ENCODE results near the gene LGR5. TPM values are rescaled to one million over a fixed set of nuclear protein-coding genes. Genes with fewer than 3 reads are reported as not detected.

Gene LGR5
- total and polyA plus RNA-seq, 9 of the 15 experiments (the other 6 are each of a cell fraction or from before 2014, with no cell fraction given), result not detected

DNA sequence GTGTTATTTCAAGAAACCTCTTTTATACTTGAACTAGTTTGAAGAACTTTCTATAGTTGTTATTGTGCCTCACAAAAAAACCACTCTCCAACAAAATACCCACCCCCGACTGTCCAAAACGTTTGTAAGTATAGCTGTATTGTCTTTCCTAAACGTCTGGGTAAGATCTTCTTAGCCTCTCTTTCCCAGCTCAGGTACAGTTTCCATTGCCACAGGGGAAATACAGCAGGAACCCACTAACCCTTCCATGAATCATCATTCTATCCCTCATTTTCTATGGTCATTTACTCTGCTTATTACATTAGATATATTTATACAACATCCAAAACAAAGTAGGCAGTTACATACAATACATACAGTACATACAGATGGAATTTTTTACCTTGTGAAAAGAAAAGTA, 153.2 kb downstream of the LGR5 start:
- CTCF ChIA-PET (ENCODE audit: low intra/inter-chr PET ratio), result no interaction called here
- H3K9ac ChIP-seq (ENCODE audit: insufficient read depth in 1 of 2, low read depth in 2 of 2, low read length in 2 of 2), result no peak overlapping the region
- POLR2A ChIA-PET, result no interaction called here
- H3K9me3 ChIP-seq (replicated peaks; ENCODE audit: control insufficient read depth, insufficient read depth, low read depth, low read length), result no peaks in the 10 kb centered on the region
- peak overlapping the region; percentile 65 for H2AFZ ChIP-seq (ENCODE audit: low read depth, low read length)
- no peaks in the 10 kb centered on the region for H3K9me1 ChIP-seq (ENCODE audit: control insufficient read depth, insufficient read depth, low read length)
- no peak overlapping the region for H3K27ac ChIP-seq (ENCODE audit: extremely low read depth, low read depth, low read length)
- no peak overlapping the region for H3K4me2 ChIP-seq (ENCODE audit: insufficient read depth, low read length)
- FAIRE-seq, result no peak
- intact Hi-C loops (cut with micrococcal nuclease), result no loop called here
- H4K20me1 ChIP-seq (replicated peaks; ENCODE audit: control insufficient read depth, insufficient read depth, low read length), result no peaks in the 10 kb centered on the region
- in situ Hi-C loops (cut with MboI), result no loop called here
- DNase-seq (ENCODE audit: extremely low read depth in 1 of 4, low spot score in 3 of 4), result no peak
- no peak for ATAC-seq
- no peak overlapping the region for H3K4me3 ChIP-seq
- no TSS peak for BruUV-seq (replicated peaks)
- peaks cover 2 to 13% of the 10 kb centered on the region in 2 experiments; a peak in 3 of 5 replicates for H3K4me1 ChIP-seq (replicated peaks in 1 of 2; ENCODE audit: control insufficient read depth in 2 of 2, insufficient read depth in 2 of 2, low read length in 2 of 2)
- no peaks in the 10 kb centered on the region for H3K79me2 ChIP-seq (ENCODE audit: control insufficient read depth, insufficient read depth, low read length)
- 21% methylated on average over 3 of the region's 3 CpGs for WGBS (ENCODE audit: insufficient coverage, low coverage, missing lambda C conversion rate)
- TF ChIP-seq ZNF764 (CRISPR knock-in tag; IDR thresholded peaks at IDR 0.05; ENCODE audit: low read depth) (no peak), ZBTB7A (IDR thresholded peaks at IDR 0.05; ENCODE audit: borderline replicate concordance, control insufficient read depth, low read depth, low read length) (no peak), ZNF146 (CRISPR knock-in tag; IDR thresholded peaks at IDR 0.05; ENCODE audit: unreplicated experiment) (no peak), ZNF316 (IDR thresholded peaks at IDR 0.05) (no peak), NFIX (CRISPR knock-in tag; IDR thresholded peaks at IDR 0.05; ENCODE audit: low read depth) (no peak), NELFE (IDR thresholded peaks at IDR 0.05; ENCODE audit: insufficient read depth, insufficient read length) (no peak), POU5F1 (IDR thresholded peaks at IDR 0.05; ENCODE audit: borderline replicate concordance, low read depth, low read length, partially characterized antibody) (no peak), ATF3 (IDR thresholded peaks at IDR 0.05) (no peak), ATF3 (CRISPR knock-in tag; conservative IDR thresholded peaks at IDR 0.05) (no peak), ZNF695 (CRISPR knock-in tag; IDR thresholded peaks at IDR 0.05) (no peak), HDGF (IDR thresholded peaks at IDR 0.05) (no peak)
- TF ChIP-seq, protein P1, sequence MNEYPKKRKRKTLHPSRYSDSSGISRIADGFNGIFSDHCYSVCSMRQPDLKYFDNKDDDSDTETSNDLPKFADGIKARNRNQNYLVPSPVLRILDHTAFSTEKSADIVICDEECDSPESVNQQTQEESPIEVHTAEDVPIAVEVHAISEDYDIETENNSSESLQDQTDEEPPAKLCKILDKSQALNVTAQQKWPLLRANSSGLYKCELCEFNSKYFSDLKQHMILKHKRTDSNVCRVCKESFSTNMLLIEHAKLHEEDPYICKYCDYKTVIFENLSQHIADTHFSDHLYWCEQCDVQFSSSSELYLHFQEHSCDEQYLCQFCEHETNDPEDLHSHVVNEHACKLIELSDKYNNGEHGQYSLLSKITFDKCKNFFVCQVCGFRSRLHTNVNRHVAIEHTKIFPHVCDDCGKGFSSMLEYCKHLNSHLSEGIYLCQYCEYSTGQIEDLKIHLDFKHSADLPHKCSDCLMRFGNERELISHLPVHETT (CRISPR knock-in tag; conservative IDR thresholded peaks at IDR 0.05 in 1 of 2, IDR thresholded peaks at IDR 0.05 in 1 of 2), result no peak
- no peaks in the 10 kb centered on the region for H3K27me3 ChIP-seq (ENCODE audit: control insufficient read depth in 2 of 2, insufficient read depth in 2 of 2, low read length in 2 of 2)
- no peaks in the 10 kb centered on the region for H3K36me3 ChIP-seq (ENCODE audit: control insufficient read depth, insufficient read depth, low read length)

Data from K562 (cell line).